ENCODE data around the gene C16orf82.

C16orf82 gene

DNA sequence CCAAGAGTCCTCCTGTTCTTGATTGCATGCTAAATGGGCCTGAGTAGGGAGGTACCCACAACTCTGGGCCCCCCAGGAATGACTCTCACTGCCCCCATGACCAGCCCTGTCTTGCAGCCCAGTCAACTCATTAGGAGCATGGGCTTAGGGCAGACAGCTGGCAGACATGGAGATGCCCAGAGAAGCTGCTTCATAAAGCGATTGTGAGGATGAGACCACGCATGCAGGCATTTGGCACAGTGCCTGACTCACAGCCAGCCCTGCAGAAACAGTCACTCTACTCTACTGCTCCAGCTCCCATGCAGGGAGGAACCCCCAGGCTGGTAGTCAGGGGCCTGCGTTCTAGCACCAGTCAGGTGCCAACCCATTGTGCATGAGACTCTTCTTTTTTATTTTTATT is 8.4 kb upstream of the C16orf82 start:
- TF ChIP-seq GATA2 (IDR thresholded peaks at IDR 0.05; ENCODE audit: low read depth, low read length) (no peak), GATA3 (IDR thresholded peaks at IDR 0.05; ENCODE audit: low read depth, low read length) (no peak)

DNA sequence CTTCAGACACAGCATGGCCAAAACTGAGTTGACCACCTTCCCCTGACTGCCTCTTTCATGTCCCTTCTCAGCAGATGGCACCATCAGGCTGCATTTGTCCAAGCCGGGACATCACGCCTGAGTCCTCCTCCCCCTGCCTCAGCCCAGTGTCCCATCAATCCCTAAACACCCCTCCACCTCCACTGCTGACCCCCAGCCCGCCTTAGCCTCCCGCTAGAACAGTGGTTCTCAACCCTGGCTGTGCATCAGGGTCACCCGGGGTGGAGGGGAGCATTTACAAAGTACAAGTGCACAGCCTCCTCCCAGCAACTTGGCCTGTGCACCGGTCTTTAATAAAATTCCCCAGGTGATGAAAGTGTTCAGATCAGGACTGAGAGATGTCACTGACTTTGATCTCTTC is 4.0 kb downstream of the C16orf82 start:
- TF ChIP-seq GATA2 (IDR thresholded peaks at IDR 0.05; ENCODE audit: low read depth, low read length) (no peak), GATA3 (IDR thresholded peaks at IDR 0.05; ENCODE audit: low read depth, low read length) (no peak)

DNA sequence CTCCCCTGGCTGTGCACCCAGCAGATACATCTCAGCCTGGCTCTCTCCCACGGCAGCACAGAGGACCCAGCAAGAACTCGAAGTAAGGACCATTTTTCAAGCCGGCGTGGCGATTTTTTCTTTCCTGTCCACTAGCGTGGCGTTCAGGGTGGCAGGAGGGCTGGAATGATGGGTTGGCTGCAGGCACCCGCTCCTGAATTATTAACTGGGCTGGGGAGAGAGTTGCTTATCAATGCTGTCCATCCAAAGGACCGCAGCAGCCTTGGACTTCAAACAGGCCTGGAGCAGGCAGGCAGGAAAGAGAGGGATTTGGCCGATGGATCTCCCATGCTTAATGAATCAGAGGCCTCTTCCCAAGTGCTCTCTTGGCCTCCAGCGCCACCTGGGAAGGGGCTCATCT is 7.0 kb downstream of the C16orf82 start:
- TF ChIP-seq GATA3 (IDR thresholded peaks at IDR 0.05; ENCODE audit: low read depth, low read length) (no peak), GATA2 (IDR thresholded peaks at IDR 0.05; ENCODE audit: low read depth, low read length) (no peak)

DNA sequence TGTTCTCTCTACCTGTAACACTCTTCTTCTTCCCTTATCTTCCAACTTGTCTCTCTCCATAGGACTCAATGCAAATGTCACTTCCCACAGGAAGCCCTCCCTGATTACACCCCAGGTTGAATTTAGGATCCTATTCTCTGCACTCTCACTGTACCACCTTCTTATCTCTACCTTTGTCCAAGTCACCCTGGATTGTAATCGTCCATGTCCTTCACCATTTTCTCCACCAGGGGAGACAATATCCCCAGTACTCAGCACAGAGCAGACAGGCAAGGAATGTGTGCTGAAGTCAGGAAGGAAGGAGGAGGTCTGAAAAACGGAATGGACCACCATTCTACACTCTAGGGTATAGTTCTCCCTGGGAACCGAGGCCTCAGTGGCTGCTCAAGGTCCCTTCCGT is 14.2 kb downstream of the C16orf82 start:
- TF ChIP-seq GATA3 (IDR thresholded peaks at IDR 0.05; ENCODE audit: low read depth, low read length) (no peak), GATA2 (IDR thresholded peaks at IDR 0.05; ENCODE audit: low read depth, low read length) (no peak)

DNA sequence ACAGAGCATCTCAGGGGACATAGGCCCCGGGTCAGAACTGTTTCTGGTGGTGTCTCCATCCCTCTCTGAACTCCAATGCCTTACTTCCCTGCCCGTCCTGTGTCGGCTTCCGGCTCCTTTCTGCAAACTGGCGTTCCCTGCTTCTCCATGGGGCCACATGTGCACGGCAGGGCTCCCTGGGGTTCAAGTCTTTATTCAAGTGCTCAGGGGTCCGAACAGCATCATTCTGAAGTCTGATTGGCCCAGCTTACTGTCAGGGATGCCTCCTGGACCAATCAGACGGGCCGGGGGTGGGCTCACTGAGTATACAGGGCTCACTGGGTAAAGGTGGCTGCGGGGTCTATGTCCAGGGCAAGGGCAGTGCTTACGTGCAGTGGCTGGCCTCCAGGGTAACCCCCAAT is 17.1 kb downstream of the C16orf82 start:
- TF ChIP-seq GATA3 (IDR thresholded peaks at IDR 0.05; ENCODE audit: low read depth, low read length) (no peak), GATA2 (IDR thresholded peaks at IDR 0.05; ENCODE audit: low read depth, low read length) (no peak)

DNA sequence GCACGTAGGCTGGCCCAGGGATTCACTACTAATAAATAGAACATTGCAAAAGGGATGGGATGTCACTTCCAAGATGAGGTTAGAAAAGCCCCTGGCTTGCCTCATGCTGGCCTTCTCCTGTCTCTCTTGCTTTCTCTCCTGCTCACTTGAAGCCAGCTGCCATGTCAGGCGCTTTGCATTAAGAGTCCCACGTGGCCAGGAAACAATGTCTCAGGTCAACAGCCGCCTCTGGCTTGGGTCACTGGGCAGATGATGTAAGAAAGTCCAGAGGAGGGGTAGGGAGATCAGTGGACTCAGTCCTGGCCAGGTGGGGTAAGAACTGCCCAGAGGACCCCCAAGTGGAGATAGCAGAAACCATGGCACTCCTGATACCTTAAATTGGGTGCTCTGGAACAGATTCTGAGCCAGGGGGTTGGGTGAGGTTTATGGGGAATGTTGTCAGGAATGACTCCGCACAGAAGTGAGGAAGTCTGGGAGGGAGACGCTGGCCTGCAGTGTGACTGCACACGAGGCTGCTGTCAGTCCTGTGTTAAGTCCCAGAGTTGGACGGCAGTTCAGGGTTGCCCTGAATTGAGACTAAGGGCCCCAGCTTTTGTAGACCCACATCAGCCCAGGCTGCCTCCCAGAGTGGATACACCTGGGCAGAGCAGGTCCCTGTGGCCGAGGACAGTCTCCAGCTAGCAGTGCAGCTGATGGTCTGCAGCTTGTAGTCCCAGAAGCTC is 17.7 kb downstream of the C16orf82 start:
- TF ChIP-seq GATA2 (IDR thresholded peaks at IDR 0.05; ENCODE audit: low read depth, low read length) (no peak), GATA3 (IDR thresholded peaks at IDR 0.05; ENCODE audit: low read depth, low read length) (no peak)

DNA sequence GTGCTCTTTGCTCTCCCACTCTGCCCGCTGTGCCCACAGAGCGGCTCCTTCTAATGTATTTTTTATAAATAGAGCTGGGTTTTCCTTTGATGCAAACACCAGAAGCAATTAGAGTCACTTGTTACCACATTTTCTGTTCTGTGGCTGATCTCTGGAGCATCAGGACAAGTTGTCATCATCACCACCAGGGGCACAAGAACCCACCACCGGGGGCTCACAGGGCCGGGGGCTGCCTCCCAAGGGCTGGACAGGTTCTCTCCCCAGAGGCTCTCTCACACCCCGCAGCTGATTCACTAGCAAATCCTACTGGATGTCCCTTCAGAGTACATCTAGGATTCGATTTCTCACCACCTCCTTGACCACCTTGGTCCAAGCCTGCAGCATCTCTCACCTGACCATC is 18.5 kb downstream of the C16orf82 start:
- TF ChIP-seq GATA2 (IDR thresholded peaks at IDR 0.05; ENCODE audit: low read depth, low read length) (no peak), GATA3 (IDR thresholded peaks at IDR 0.05; ENCODE audit: low read depth, low read length) (no peak)

DNA sequence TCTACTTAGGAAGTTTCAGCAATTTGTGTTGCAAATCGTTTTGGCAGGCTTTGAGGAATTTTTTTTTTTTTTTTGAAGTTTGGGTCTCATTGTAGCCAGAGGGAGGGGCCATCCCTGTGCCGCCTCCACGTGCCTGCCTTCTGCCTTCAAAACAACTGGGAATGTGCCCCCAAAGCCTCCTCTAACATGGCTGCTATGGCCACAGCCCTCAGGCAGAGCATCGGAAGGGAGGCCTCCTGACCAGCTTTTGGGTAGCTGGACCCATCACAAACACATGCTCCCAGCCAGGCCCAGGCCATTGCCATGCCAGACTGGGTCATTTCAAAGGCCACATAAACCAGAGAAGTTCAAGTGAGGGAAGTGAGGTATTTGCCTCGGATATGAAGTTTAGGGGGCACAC is 21.5 kb downstream of the C16orf82 start:
- TF ChIP-seq GATA2 (IDR thresholded peaks at IDR 0.05; ENCODE audit: low read depth, low read length) = no peak
- TF ChIP-seq GATA3 (IDR thresholded peaks at IDR 0.05; ENCODE audit: low read depth, low read length) = no peak

DNA sequence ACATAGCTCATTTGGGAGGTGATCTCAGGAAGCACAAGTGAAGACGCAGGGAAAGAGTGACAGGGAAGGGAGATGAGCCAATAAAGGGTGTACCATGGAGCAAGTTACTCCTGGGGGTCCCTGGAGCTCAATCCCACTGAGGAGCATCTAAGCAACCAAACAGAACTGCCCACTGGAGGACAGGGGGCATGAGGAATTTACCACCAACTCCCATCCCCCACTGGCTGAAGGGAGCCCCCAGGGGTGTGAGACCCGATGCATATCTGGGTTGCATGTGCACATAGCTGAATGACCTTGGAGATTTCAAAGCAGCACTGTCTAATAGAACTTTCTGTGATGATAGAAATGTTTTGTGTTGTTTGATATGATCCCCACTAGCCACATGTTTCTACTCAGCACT is 29.6 kb downstream of the C16orf82 start:
- TF ChIP-seq GATA2 (IDR thresholded peaks at IDR 0.05; ENCODE audit: low read depth, low read length) (no peak), GATA3 (IDR thresholded peaks at IDR 0.05; ENCODE audit: low read depth, low read length) (no peak)

DNA sequence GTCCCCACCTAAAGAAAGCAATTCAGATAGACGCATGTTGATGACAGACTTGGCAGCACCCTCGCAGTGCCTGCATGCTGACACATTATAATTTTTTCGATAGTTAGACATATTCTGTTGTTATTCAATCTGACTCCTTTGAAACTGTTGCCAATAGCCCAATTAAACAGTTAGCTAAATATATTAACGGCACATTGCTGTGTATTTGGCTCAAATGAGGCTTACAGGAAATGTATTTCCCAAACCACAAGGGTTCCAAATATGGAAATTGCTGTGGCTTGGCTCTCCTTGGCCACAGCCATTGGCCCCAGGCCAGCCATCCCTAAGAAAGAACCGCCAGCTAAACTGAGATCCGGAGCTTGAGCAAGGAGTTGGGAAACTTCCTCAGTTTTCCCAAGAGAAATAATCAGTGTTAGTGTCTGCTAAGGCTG is 31.1 kb downstream of the C16orf82 start:
- no peak for TF ChIP-seq GATA3 (IDR thresholded peaks at IDR 0.05; ENCODE audit: low read depth, low read length)
- TF ChIP-seq GATA2 (IDR thresholded peaks at IDR 0.05; ENCODE audit: low read depth, low read length) = no peak

DNA sequence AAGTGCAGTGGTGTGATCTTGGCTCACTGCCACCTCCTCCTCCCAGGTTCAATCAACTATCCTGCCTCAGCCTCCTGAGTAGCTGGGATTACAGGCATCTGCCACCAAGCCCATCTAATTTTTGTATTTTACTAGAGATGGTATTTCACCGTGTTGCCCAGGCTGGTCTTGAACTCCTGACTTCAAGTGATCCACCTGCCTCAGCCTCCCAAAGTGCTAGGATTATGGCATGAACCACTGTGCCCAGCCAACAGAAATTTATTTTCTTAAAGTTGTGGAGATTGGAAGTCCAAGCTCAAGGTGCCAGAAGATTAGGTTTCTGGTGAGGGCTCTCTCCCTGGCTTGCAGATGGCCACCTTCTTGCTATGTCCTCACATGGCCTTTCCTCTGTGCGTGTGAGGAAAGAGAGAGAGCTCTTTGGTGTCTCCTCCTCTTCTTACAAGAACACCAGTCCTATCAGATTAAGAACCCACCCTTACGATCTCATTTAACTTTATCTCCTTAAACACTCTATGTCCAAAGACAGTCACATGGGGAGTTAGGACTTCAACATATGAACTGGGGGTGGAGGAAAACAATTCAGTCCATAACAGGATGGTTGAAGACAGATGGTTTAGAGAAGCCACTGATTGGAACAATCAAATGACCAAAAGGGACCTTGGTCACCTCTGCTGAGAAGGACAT is 31.8 kb downstream of the C16orf82 start:
- TF ChIP-seq GATA2 (IDR thresholded peaks at IDR 0.05; ENCODE audit: low read depth, low read length) (no peak), GATA3 (IDR thresholded peaks at IDR 0.05; ENCODE audit: low read depth, low read length) (no peak)

DNA sequence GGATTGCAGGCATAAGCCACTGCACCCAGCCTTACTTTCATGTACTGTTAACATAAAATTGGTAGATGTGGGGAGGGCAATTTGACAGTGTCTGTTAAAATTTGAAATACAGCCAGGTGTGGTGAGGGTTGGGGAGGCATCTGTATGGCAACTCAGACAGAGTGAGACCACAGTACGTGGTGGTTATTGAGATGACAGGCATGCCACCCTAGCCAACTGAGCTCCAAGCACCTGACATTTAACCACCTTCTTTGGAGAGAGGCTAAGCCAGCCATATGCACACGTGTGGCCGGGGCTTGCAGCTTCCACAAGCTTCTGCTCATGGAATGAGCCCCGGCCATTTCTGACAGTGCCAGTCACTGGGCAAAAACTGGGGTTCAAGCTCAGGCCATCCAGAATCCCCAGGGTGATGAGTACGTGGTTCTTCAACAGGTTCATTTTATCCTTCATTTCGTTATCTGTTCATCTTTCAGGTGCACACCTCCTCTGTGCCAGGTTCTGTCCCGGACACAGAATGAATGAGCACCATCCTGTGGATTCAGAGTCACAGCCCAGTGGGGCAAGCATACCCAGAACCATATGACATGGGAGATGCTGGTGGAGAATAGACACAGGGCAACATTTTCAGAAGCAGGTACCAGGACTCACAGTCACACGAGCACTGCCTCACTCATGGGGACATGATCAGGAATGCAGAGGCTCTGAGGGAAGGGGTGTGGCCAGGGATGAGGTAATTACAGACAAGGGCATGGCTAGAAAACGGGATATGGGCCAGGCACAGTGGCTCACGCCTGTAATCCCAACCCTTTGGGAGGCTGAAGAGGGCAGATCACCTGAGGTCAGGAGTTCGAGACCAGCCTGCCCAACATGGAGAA is 36.2 kb downstream of the C16orf82 start:
- TF ChIP-seq GATA3 (IDR thresholded peaks at IDR 0.05; ENCODE audit: low read depth, low read length) = no peak
- no peak for TF ChIP-seq GATA2 (IDR thresholded peaks at IDR 0.05; ENCODE audit: low read depth, low read length)

DNA sequence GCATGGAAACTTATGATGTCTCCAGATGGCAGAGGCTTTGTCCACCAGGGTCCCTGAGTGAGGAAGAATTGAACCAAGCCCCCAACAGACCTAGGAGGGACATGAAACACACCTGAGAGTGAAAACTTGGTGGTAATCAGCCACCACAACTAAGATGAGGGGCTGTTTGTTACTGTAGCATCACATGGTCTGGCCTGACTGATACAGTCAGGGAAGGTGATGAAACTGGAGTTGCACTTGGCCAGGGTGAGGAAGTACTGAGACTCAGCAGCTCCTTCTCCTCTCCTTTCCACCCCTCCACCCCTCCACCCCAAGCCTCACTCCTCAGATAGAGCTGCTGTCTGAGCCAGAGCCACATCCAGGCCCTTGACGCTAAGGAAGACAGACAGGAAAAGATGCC is 37.2 kb downstream of the C16orf82 start:
- TF ChIP-seq GATA2 (IDR thresholded peaks at IDR 0.05; ENCODE audit: low read depth, low read length) (no peak), GATA3 (IDR thresholded peaks at IDR 0.05; ENCODE audit: low read depth, low read length) (no peak)

DNA sequence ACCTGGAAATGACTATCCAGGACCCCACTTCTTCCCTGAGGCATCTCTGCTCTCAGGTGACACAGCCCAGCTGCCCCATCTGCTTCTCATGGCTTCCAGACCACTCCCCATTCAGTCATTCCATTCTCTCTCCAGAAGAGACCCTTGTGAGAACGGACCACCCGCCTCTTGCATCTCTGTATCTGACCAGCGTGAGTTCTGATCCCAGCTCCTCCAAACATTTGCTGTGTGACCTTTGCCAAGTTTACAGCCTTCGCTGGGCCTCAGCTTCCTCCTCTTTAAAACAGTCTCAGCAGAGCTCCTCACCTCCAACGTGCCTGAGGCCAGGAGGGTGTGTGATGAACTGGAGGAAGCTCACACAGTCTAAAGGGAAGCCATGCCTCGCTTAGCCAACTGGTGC is 39.6 kb downstream of the C16orf82 start:
- TF ChIP-seq GATA3 (IDR thresholded peaks at IDR 0.05; ENCODE audit: low read depth, low read length) (no peak), GATA2 (IDR thresholded peaks at IDR 0.05; ENCODE audit: low read depth, low read length) (no peak)

All from SH-SY5Y (cell line).